ENCODE measurements around the gene ACP7.

GRCh38 chr19:39097299-39097698, 13.1 kb downstream of the ACP7 start:
- TF ChIP-seq CTCF (IDR thresholded peaks at IDR 0.05) (no peak), POLR2AphosphoS5 (IDR thresholded peaks at IDR 0.05) (no peak), POLR2A (IDR thresholded peaks at IDR 0.05; ENCODE audit: low read depth) (no peak), EP300 (IDR thresholded peaks at IDR 0.05) (no peak)

Measured in esophagus muscularis mucosa (tissue), 4 donors.